Mammary epithelial cell (primary cell): ENCODE results near the gene MYPOP.

Source experiments
- CTCF ChIP-seq, 2 donors: IDR thresholded peaks in 1 of 2; conservative IDR thresholded peaks in 1 of 2; 2 replicates each; pipeline ENCODE4 v1.5.1; 2011 to 2012; ENCODE audit warnings: inconsistent platforms in 2 of 2, low read length in 2 of 2, mild to moderate bottlenecking in 2 of 2, control low read depth in 1 of 2, low read depth in 1 of 2; ENCODE audit not compliant: insufficient read depth in 1 of 2; ENCODE audit errors: extremely low read depth in 1 of 2
- EZH2 ChIP-seq: IDR thresholded peaks from 2 replicates; pipeline ENCODE4 v1.6.1; 2012; ENCODE audit warnings: low read length, inconsistent platforms, borderline replicate concordance

GRCh38 chr19:45913874-45914830 lies 11.7 kb upstream of the MYPOP start, which contains the start of gene NANOS2:
- peak in 1 of 2 donors; percentile 12 for TF ChIP-seq CTCF (conservative IDR thresholded peaks at IDR 0.05 in 1 of 2, IDR thresholded peaks at IDR 0.05 in 1 of 2; ENCODE audit: extremely low read depth in 1 of 2, insufficient read depth in 1 of 2, low read depth in 1 of 2, low read length in 2 of 2)
- TF ChIP-seq EZH2: no peak
